Upper lobe of left lung (tissue), 4 donors: ENCODE results near the gene SLC35A3.
A peak's percentile ranks its signal among the peaks of the same experiment; 100 is the strongest.

Experiments
- EP300 ChIP-seq, 4 donors: sonication (generic); formaldehyde crosslinking; IDR thresholded peaks; one replicate each; pipeline ENCODE4 v1.5.1; 2017; ENCODE audit warnings: antibody characterized with exemption in 4 of 4, control low read depth in 2 of 4
- TF ChIP-seq, protein P1 (sequence below), 6 experiments: fragments of 450-650 bp in 4 of 6; fragments of 200-600 bp in 2 of 6; sonication (generic) in 2 of 6; IDR thresholded peaks; one replicate each; pipeline ENCODE4 v1.5.1; 2016 to 2019; ENCODE audit warnings: antibody characterized with exemption in 6 of 6

- TF ChIP-seq, protein P1, sequence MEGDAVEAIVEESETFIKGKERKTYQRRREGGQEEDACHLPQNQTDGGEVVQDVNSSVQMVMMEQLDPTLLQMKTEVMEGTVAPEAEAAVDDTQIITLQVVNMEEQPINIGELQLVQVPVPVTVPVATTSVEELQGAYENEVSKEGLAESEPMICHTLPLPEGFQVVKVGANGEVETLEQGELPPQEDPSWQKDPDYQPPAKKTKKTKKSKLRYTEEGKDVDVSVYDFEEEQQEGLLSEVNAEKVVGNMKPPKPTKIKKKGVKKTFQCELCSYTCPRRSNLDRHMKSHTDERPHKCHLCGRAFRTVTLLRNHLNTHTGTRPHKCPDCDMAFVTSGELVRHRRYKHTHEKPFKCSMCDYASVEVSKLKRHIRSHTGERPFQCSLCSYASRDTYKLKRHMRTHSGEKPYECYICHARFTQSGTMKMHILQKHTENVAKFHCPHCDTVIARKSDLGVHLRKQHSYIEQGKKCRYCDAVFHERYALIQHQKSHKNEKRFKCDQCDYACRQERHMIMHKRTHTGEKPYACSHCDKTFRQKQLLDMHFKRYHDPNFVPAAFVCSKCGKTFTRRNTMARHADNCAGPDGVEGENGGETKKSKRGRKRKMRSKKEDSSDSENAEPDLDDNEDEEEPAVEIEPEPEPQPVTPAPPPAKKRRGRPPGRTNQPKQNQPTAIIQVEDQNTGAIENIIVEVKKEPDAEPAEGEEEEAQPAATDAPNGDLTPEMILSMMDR (IDR thresholded peaks at IDR 0.05), result peak in 2 of 6 experiments; percentile 11 to 20
- TF ChIP-seq EP300 (IDR thresholded peaks at IDR 0.05), result no peak
These were observed 64.7 kb downstream of the SLC35A3 start for GRCh38 chr1:100034470-100034869.
